ENCODE results near the gene ADCY7. TPM values are rescaled to one million over a fixed set of nuclear protein-coding genes. Genes with fewer than 3 reads are reported as not detected.

The ADCY7 gene
- total and polyA plus RNA-seq, 2 donors (not counting 1 experiment from before 2014, with no cell fraction given) = 9.9 to 34.0 TPM

DNA sequence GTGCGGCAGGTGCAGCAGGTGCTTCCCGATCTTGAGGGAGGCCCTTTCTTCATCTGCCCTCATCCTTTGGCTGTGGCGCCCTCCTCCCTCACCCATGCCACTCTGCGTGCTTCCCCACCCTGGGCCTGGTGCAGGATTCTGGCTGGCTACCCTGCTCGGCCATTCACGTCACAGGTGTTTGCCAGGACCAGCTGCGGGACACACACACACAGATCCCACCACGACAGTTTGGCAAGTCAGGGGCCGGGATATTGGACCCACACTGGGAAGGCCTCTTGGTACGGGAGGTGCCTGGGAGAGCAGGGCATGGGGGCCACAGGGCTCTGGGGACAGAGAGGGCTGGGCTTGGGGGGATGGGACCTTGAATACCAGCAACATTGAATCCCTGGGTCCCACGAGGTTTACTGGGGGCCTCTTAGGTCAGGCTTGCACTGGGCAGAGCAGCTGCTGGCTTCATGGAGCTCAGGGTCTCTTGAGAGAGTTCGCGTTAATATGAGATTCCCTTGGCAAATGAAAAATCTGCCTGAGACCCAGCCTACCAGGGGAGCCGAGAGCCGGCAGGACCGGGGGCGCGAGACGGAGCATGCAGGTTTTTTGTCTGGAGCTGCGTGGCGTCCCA is 15.1 kb downstream of the ADCY7 start:
- Histone ChIP-seq H3K27me3 (ENCODE audit: control insufficient read depth, insufficient read depth, low read length) (no peaks in the 10 kb centered on the region), H3K36me3 (ENCODE audit: control insufficient read depth, insufficient read depth, low read length) (no peaks in the 10 kb centered on the region), H2AFZ (ENCODE audit: low read length) (no peak overlapping the region), H3K9ac (ENCODE audit: insufficient read depth, low read length) (no peak overlapping the region), H3K79me2 (ENCODE audit: control insufficient read depth, insufficient read depth, low read length) (no peaks in the 10 kb centered on the region), H3K4me2 (ENCODE audit: extremely low read depth, insufficient read depth, low read length) (no peak overlapping the region), H3K9me3 (ENCODE audit: control insufficient read depth, insufficient read depth, low read depth, low read length) (no peaks in the 10 kb centered on the region), H3K27ac (ENCODE audit: insufficient read depth, low read length) (no peak overlapping the region), H3K4me1 (ENCODE audit: control insufficient read depth, extremely low read depth, insufficient read depth, low read length) (no peaks in the 10 kb centered on the region), H4K20me1 (ENCODE audit: control insufficient read depth, extremely low read depth, insufficient read depth, low read length) (no peaks in the 10 kb centered on the region), H3K4me3 (replicated peaks in 1 of 4; ENCODE audit: control extremely low read depth in 1 of 4, insufficient read depth in 1 of 4, low read depth in 3 of 4, low read length in 4 of 4) (no peak overlapping the region)
- TF ChIP-seq, protein P1, sequence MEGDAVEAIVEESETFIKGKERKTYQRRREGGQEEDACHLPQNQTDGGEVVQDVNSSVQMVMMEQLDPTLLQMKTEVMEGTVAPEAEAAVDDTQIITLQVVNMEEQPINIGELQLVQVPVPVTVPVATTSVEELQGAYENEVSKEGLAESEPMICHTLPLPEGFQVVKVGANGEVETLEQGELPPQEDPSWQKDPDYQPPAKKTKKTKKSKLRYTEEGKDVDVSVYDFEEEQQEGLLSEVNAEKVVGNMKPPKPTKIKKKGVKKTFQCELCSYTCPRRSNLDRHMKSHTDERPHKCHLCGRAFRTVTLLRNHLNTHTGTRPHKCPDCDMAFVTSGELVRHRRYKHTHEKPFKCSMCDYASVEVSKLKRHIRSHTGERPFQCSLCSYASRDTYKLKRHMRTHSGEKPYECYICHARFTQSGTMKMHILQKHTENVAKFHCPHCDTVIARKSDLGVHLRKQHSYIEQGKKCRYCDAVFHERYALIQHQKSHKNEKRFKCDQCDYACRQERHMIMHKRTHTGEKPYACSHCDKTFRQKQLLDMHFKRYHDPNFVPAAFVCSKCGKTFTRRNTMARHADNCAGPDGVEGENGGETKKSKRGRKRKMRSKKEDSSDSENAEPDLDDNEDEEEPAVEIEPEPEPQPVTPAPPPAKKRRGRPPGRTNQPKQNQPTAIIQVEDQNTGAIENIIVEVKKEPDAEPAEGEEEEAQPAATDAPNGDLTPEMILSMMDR (conservative IDR thresholded peaks at IDR 0.05 in 1 of 2, IDR thresholded peaks at IDR 0.05 in 1 of 2; ENCODE audit: low read depth in 1 of 2, low read length in 2 of 2) = no peak
- TF ChIP-seq EZH2 (IDR thresholded peaks at IDR 0.05; ENCODE audit: low read length, missing control alignments) = no peak
- DNase-seq (ENCODE audit: low read depth in 2 of 2) = no peak

DNA sequence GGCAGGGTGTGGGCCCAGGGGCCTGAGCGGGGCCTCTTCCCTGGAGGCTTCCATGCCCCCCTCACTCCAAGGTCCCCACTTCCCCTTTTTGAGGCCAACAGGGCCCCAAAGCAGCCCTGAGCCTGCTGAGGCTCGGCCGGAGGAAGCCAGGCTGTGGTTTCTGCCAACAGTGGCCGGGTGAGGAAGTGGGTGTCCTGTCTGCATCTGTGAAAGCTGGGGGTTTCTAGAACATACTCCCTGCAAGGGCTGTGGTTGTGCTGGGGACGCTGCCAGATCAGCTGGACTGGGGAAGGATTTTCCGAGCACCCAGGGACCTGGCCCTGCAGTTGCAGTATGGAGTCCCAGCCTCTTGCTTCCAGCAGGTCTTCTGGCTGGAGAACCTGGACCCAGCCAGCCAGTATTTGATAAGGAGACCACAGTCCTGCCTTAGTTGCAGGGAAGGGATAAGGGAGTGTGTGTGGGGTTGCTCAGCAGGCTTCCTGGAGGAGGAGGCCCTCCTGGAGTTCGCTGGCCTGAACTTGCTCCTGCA is 15.7 kb downstream of the ADCY7 start:
- H3K79me2 ChIP-seq (ENCODE audit: control insufficient read depth, insufficient read depth, low read length) = no peaks in the 10 kb centered on the region
- H4K20me1 ChIP-seq (ENCODE audit: control insufficient read depth, extremely low read depth, insufficient read depth, low read length) = no peaks in the 10 kb centered on the region
- peak; percentile 46 to 74 for DNase-seq (ENCODE audit: low read depth in 2 of 2)
- H3K36me3 ChIP-seq (ENCODE audit: control insufficient read depth, insufficient read depth, low read length) = no peaks in the 10 kb centered on the region
- no peak overlapping the region for H3K27ac ChIP-seq (ENCODE audit: insufficient read depth, low read length)
- H3K9me3 ChIP-seq (ENCODE audit: control insufficient read depth, insufficient read depth, low read depth, low read length) = no peaks in the 10 kb centered on the region
- H3K4me2 ChIP-seq (ENCODE audit: extremely low read depth, insufficient read depth, low read length) = no peak overlapping the region
- H3K9ac ChIP-seq (ENCODE audit: insufficient read depth, low read length) = no peak overlapping the region
- no peaks in the 10 kb centered on the region for H3K27me3 ChIP-seq (ENCODE audit: control insufficient read depth, insufficient read depth, low read length)
- no peak overlapping the region for H3K4me3 ChIP-seq (replicated peaks in 1 of 4; ENCODE audit: control extremely low read depth in 1 of 4, insufficient read depth in 1 of 4, low read depth in 3 of 4, low read length in 4 of 4)
- no peaks in the 10 kb centered on the region for H3K4me1 ChIP-seq (ENCODE audit: control insufficient read depth, extremely low read depth, insufficient read depth, low read length)
- no peak for TF ChIP-seq EZH2 (IDR thresholded peaks at IDR 0.05; ENCODE audit: low read length, missing control alignments)
- TF ChIP-seq, protein P1 (conservative IDR thresholded peaks at IDR 0.05 in 1 of 2, IDR thresholded peaks at IDR 0.05 in 1 of 2; ENCODE audit: low read depth in 1 of 2, low read length in 2 of 2) = no peak
- H2AFZ ChIP-seq (ENCODE audit: low read length) = no peak overlapping the region

DNA sequence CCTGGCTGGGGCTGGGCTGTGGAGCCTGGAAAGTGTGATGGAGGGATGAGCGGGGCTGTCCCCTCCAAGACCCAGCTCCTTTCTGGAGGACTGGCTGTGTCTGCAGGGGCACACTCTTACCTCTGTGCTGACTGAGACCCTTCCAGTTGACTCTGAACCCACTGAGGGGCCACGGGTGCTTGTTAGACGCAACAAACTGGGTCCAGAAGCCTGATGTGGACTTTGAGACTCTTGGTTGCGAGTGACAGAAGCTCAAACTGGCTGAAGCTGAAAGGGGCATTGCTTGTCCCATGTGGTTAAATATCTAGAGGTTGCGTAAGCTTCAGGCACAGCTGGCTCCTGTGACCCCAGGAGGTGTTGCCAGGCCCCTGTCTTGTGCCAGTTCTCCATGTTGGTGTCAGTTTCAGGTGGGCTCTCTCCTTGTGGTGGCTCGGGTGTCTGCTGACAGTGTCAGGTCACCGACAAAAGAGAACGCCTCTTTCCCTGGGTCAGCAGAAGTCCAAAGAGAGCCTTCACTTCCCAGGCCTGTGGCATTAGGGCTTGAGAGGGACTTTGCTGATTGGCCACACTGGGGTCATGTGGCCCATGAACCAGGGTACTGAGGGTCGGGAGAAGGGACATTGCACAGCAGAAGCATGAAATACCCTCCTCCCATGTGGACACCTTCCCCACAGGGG is 16.7 kb downstream of the ADCY7 start:
- Histone ChIP-seq H3K27me3 (ENCODE audit: control insufficient read depth, insufficient read depth, low read length) (no peaks in the 10 kb centered on the region), H3K79me2 (ENCODE audit: control insufficient read depth, insufficient read depth, low read length) (no peaks in the 10 kb centered on the region), H3K4me2 (ENCODE audit: extremely low read depth, insufficient read depth, low read length) (no peak overlapping the region), H3K9me3 (ENCODE audit: control insufficient read depth, insufficient read depth, low read depth, low read length) (no peaks in the 10 kb centered on the region), H2AFZ (ENCODE audit: low read length) (no peak overlapping the region), H3K36me3 (ENCODE audit: control insufficient read depth, insufficient read depth, low read length) (no peaks in the 10 kb centered on the region), H3K4me3 (replicated peaks in 1 of 4; ENCODE audit: control extremely low read depth in 1 of 4, insufficient read depth in 1 of 4, low read depth in 3 of 4, low read length in 4 of 4) (no peak overlapping the region), H3K4me1 (ENCODE audit: control insufficient read depth, extremely low read depth, insufficient read depth, low read length) (no peaks in the 10 kb centered on the region), H3K9ac (ENCODE audit: insufficient read depth, low read length) (no peak overlapping the region), H3K27ac (ENCODE audit: insufficient read depth, low read length) (no peak overlapping the region), H4K20me1 (ENCODE audit: control insufficient read depth, extremely low read depth, insufficient read depth, low read length) (no peaks in the 10 kb centered on the region)
- DNase-seq (ENCODE audit: low read depth in 2 of 2) = no peak
- TF ChIP-seq, protein P1 (conservative IDR thresholded peaks at IDR 0.05 in 1 of 2, IDR thresholded peaks at IDR 0.05 in 1 of 2; ENCODE audit: low read depth in 1 of 2, low read length in 2 of 2) = no peak
- TF ChIP-seq EZH2 (IDR thresholded peaks at IDR 0.05; ENCODE audit: low read length, missing control alignments) = no peak
